ENCODE data around the gene CEMP1. TPM values are rescaled to one million over a fixed set of nuclear protein-coding genes. Genes with fewer than 3 reads are reported as not detected.

The CEMP1 gene
- total RNA-seq, 1 experiment from 2014 or later, result not detected

DNA sequence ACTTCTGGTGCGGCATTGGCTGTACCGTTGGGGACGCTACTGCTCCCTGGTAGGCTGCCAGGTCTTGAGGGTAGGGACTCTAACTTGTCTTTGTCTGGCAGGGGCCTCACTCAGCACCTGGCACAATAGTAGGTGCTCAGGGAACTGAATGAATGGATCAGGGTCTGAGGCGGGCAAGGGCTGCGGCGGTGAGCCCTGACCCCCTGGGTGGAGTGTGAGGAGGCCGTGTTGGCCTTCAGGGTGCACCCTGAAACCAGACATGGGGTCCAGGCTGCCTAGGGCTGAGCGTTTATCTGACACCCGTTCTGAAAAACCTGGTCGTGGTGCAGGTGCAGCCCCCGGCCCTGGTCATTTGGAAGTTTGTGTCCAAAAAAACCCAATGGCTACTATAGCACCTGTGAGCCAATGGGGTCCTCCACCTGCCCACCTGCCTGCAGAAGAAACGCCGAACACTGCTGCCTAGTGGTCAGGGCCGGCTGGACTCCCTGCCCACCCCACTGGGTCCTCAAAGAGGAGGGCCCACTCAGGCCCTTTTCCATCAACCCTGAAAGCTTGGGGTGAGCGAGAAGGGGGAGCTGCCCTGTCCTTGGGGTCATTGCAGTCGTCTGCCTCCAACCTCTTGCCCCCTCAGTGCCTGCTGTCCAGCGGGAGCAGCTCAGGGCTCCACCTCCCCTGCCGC lies 22.3 kb downstream of the CEMP1 start:
- Histone ChIP-seq H2AFZ (ENCODE audit: low read length) (no peak overlapping the region), H3K27me3 (ENCODE audit: insufficient read depth, low read length) (no peaks in the 10 kb centered on the region), H3K9ac (ENCODE audit: extremely low read depth, insufficient read length, low read length) (no peak overlapping the region), H2BK12ac (ENCODE audit: insufficient read length, low read depth, low read length) (no peak overlapping the region), H4K8ac (replicated peaks; ENCODE audit: insufficient read length, low read depth, low read length) (no peak overlapping the region), H2BK20ac (ENCODE audit: low read depth, low read length, poor library complexity, severe bottlenecking) (no peak overlapping the region), H3T11ph (ENCODE audit: low read length) (no peak overlapping the region), H3K23me2 (ENCODE audit: insufficient read length, low read depth, low read length, poor library complexity, severe bottlenecking) (peaks cover 5% of the 10 kb centered on the region), H3K79me1 (ENCODE audit: insufficient read depth, low read depth, low read length, poor library complexity, severe bottlenecking) (no peaks in the 10 kb centered on the region), H3K4ac (ENCODE audit: low read depth, low read length) (no peak overlapping the region), H3K4me1 (ENCODE audit: insufficient read depth, low read length) (peaks cover 3% of the 10 kb centered on the region; the same call in 1 of the 2 replicates), H3K56ac (ENCODE audit: insufficient read length, low read depth, low read length) (no peak overlapping the region), H2AK5ac (ENCODE audit: insufficient read length, low read length) (no peak overlapping the region), H4K20me1 (ENCODE audit: control insufficient read depth, insufficient read depth, insufficient read length) (no peaks in the 10 kb centered on the region), H3K18ac (ENCODE audit: insufficient read length, low read depth, low read length) (no peak overlapping the region), H2BK15ac (ENCODE audit: low read depth, low read length) (no peak overlapping the region), H3K27ac (ENCODE audit: insufficient read length, low read depth, low read length) (no peak overlapping the region), H2BK120ac (ENCODE audit: low read depth, low read length, poor library complexity, severe bottlenecking) (no peak overlapping the region), H2BK5ac (ENCODE audit: insufficient read length, low read length) (no peak overlapping the region), H4K5ac (ENCODE audit: insufficient read length, low read depth, low read length) (no peak overlapping the region), H3K9me3 (ENCODE audit: control insufficient read depth, low read depth, low read length) (no peaks in the 10 kb centered on the region), H3K4me2 (ENCODE audit: insufficient read depth, insufficient read length, low read length) (no peak overlapping the region), H3K23ac (ENCODE audit: insufficient read length, low read depth, low read length) (no peak overlapping the region), H3K79me2 (ENCODE audit: insufficient read depth, low read length) (no peaks in the 10 kb centered on the region), H4K91ac (ENCODE audit: insufficient read length, low read depth, low read length) (no peak overlapping the region), H3K14ac (ENCODE audit: insufficient read depth, low read length) (no peak overlapping the region)
- no peaks in the 10 kb centered on the region for H3K36me3 Mint-ChIP-seq (ENCODE audit: insufficient read depth in 1 of 3, low read depth in 3 of 3)
- no peak overlapping the region for H3K27ac Mint-ChIP-seq
- no peak overlapping the region; a peak in 1 of 5 replicates for H3K4me3 Mint-ChIP-seq
- H3K4me1 Mint-ChIP-seq, result peaks cover 22 to 34% of the 10 kb centered on the region in 2 experiments
- no CpG with 5 or more reads among the region's 18 CpGs for WGBS (ENCODE audit: extremely low coverage, insufficient read length, low lambda C conversion rate)
- TF ChIP-seq, protein P1, sequence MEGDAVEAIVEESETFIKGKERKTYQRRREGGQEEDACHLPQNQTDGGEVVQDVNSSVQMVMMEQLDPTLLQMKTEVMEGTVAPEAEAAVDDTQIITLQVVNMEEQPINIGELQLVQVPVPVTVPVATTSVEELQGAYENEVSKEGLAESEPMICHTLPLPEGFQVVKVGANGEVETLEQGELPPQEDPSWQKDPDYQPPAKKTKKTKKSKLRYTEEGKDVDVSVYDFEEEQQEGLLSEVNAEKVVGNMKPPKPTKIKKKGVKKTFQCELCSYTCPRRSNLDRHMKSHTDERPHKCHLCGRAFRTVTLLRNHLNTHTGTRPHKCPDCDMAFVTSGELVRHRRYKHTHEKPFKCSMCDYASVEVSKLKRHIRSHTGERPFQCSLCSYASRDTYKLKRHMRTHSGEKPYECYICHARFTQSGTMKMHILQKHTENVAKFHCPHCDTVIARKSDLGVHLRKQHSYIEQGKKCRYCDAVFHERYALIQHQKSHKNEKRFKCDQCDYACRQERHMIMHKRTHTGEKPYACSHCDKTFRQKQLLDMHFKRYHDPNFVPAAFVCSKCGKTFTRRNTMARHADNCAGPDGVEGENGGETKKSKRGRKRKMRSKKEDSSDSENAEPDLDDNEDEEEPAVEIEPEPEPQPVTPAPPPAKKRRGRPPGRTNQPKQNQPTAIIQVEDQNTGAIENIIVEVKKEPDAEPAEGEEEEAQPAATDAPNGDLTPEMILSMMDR (conservative IDR thresholded peaks at IDR 0.05), result no peak; the same call in 2 of the 3 replicates
- H3K27me3 Mint-ChIP-seq (ENCODE audit: low read depth), result peaks cover 5% of the 10 kb centered on the region
- no peak for DNase-seq
- no peaks in the 10 kb centered on the region; a peak in 1 of 5 replicates for H3K9me3 Mint-ChIP-seq
